T-helper 17 cell (primary cell): ENCODE results near the gene SOCS6. TPM values are rescaled to one million over a fixed set of nuclear protein-coding genes. Genes with fewer than 3 reads are reported as not detected.
A peak's percentile ranks its signal among the peaks of the same experiment; 100 is the strongest.

ENCODE experiments used
- ATAC-seq: fragments of 150-1000 bp; cut with Tn5 transposase; 2 replicates; pipeline ENCODE4 v1.10.0; 2021; ENCODE audit warnings: mild to moderate bottlenecking, moderate library complexity
- DNase-seq, 3 donors: peaks; one replicate each; pipeline versions ENCODE4 v3.0.0 to v3.0.0-alpha.2; 2020 to 2021
- H3K9me3 ChIP-seq: one replicate; pipeline ENCODE4 v1.7.0; 2013; ENCODE audit warnings: low read length, mild to moderate bottlenecking; ENCODE audit not compliant: control insufficient read depth, poor library complexity, severe bottlenecking
- H3K27ac Mint-ChIP-seq: one replicate; pipeline ENCODE4 v1.8.0; 2022; ENCODE audit warnings: mild to moderate bottlenecking, moderate library complexity, mixed read lengths
- H3K27me3 Mint-ChIP-seq: one replicate; pipeline ENCODE4 v1.8.0; 2022; ENCODE audit warnings: mixed read lengths
- H3K36me3 Mint-ChIP-seq: one replicate; pipeline ENCODE4 v1.8.0; 2022; ENCODE audit warnings: low read depth, mixed read lengths
- H3K4me1 Mint-ChIP-seq: one replicate; pipeline ENCODE4 v1.8.0; 2022; ENCODE audit warnings: mild to moderate bottlenecking, mixed read lengths
- H3K4me3 Mint-ChIP-seq: one replicate; pipeline ENCODE4 v1.8.0; 2022; ENCODE audit warnings: mild to moderate bottlenecking, moderate library complexity, mixed read lengths
- total RNA-seq, 4 donors: library from RNA in 2 of 4; stranded (reverse) in 2 of 4; gene quantifications; one replicate each; pipeline ENCODE4 v1.2.3 and lab custom pipeline; 2022 to 2026

The SOCS6 gene
- total RNA-seq, 2 donors from 2014 or later = 0.87 to 2.9 TPM

DNA sequence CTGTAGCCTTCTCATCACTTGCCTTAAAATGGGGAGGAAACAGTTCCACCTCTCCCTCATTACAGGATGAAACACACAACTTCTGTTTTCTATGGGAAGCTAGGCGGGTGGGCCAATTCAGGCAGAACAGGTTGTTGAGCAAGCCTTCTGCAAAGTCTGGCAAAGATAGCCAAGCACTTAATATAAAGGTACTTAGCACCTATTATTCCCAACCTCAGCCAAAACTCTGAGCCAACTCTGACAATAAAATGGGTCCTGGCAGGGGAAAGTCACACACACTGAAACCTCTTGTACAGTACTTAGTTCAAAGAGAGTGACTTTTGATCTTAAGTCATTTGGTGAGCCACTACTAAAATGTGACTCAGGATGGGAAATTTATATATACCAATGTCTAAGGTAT is 15.8 kb upstream of the SOCS6 start:
- no peak overlapping the region for H3K27ac Mint-ChIP-seq
- no peaks in the 10 kb centered on the region for H3K36me3 Mint-ChIP-seq
- no peaks in the 10 kb centered on the region for H3K4me1 Mint-ChIP-seq
- peaks cover 9% of the 10 kb centered on the region for H3K27me3 Mint-ChIP-seq
- H3K4me3 Mint-ChIP-seq = no peak overlapping the region
- H3K9me3 ChIP-seq = peaks cover 6% of the 10 kb centered on the region
- ATAC-seq (no peak), DNase-seq (no peak)

DNA sequence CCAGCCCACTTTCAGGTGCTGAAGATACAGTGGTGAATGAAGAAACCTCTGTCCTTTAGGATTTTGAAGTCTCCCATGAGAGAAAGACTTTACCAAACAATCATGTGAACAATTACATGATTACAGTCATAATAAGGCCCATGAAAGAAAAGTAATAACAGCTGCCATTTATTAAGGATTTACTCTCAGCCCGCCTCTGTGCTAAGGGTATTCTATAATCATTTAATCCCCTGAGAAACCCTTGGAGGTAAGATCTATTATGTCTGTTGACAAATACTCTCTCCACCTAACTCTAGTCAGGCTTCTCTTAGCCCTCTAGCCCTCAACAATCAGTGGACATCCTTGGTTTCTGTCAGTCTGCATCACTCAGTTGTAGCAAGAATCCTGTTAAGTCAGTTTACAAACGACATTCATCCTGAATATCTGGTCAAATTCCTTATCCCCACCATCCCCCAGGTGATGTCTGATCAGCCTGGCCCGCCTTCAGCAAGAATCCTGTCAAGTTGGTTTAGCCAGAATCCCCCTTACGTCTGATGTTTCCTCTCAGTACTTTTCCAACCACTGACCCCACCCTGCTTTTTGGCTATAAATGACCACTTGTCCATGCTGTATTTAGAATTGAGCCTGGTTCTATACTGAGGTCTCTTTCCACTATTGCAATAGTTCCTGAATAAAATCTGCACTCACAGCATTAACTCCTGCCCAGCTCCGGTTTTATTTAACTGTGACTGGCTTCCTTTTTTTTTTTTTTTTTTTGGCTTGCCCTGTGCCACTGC is 12.2 kb upstream of the SOCS6 start:
- Mint-ChIP-seq H3K27me3 (peaks cover 9% of the 10 kb centered on the region), H3K4me1 (no peaks in the 10 kb centered on the region), H3K36me3 (no peaks in the 10 kb centered on the region), H3K4me3 (no peak overlapping the region), H3K27ac (no peak overlapping the region)
- H3K9me3 ChIP-seq = peaks cover 3% of the 10 kb centered on the region
- no peak for ATAC-seq
- DNase-seq = no peak

DNA sequence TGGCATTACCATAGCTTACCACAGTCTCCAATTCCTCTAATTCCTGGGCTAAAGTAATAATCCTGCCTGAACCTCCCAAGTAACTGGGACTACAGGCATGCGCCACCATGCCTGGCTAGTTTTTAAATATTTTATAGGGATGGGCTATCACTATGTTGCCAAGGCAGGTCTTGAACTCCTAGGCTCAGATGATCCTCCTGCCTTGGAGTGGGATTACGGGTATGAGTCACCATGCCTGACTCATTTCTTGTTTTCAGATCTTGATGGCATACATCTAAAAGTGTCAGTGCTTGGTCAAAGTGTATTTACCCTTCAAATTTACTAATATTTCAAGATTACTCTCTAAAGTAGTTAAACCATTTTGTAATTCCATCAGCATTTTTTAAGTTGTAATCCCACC is 9.4 kb upstream of the SOCS6 start:
- peaks cover 9% of the 10 kb centered on the region for H3K27me3 Mint-ChIP-seq
- no peak overlapping the region for H3K27ac Mint-ChIP-seq
- H3K9me3 ChIP-seq = no peaks in the 10 kb centered on the region
- ATAC-seq (no peak), DNase-seq (no peak)
- H3K4me3 Mint-ChIP-seq = no peak overlapping the region
- no peaks in the 10 kb centered on the region for H3K4me1 Mint-ChIP-seq
- H3K36me3 Mint-ChIP-seq = no peaks in the 10 kb centered on the region

DNA sequence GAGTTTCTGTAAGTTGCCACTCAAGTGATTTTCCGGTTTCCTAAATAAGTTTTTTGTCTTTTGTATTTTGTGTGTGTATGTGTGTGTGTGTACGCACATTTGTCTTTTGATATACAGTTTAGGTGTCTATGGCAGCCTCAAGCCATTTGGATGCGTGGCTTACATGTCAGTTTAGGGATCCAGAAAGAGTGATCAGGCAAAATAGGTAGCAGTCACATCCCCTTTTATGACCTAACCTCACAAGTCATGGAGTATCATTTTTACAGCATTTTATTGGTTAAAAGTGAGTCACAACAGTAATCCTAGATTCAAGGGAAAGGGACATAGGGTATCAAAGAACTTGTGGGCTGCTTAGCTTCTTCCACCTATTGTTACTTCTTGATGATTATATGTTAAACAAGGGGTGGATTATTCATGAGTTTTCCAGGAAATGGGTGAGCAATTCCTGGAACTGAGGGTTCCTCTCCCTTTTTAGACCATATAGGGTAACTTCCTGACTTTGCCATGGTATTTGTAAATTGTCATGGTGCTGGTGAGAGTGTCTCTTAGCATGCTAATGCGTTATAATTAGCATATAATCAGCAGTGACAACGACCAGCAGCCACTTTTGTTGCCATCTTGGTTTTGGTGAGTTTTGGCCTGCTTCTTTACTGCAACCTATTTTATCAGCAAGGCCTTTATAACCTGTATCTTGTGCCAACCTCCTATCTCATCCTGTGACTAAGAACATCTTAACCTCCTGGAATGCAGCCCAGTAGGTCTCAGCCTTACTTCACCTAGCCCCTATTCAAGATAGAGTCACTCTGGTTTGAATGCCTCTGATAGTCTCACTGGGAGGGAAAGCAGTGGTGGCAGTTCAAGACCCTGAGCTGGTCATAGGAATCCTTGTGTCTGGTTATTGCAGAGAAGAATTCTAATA is 8.6 kb upstream of the SOCS6 start:
- no peaks in the 10 kb centered on the region for H3K9me3 ChIP-seq
- Mint-ChIP-seq H3K36me3 (no peaks in the 10 kb centered on the region), H3K27me3 (peaks cover 9% of the 10 kb centered on the region), H3K27ac (no peak overlapping the region), H3K4me1 (no peaks in the 10 kb centered on the region), H3K4me3 (no peak overlapping the region)
- ATAC-seq = no peak
- no peak for DNase-seq

DNA sequence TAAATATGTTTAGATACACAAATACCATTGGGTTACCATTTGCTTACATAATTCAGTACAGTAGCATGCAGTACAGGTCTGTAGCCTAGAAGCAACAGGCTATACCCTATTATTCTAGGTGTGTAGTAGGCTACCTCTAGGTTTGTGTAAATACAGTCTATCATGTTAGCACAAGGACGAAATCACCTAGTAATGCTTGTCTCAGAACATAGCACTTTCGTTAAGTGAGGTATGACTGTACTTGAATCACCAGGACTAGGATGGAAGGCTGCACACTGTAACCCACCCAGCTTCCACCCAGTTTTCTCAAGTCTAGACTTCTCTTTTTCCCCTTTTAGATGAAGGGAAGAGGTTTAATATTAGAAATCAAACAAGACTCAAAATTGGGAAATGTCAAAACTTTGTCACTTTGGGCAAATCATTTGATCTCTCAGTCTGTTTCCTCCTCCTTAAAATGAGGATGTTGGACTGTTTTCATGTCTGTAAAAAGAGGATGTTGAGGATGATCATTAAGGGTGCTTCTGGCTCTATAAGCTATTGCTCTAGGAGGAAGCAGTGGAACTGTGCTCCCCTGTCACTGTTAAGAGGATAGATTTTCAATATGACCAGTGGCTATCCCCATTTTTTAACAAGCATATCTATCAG is 3.7 kb upstream of the SOCS6 start:
- Mint-ChIP-seq H3K4me1 (no peaks in the 10 kb centered on the region), H3K27me3 (peaks cover 19% of the 10 kb centered on the region), H3K27ac (no peak overlapping the region), H3K4me3 (no peak overlapping the region), H3K36me3 (no peaks in the 10 kb centered on the region)
- no peaks in the 10 kb centered on the region for H3K9me3 ChIP-seq
- ATAC-seq (no peak), DNase-seq (no peak)

DNA sequence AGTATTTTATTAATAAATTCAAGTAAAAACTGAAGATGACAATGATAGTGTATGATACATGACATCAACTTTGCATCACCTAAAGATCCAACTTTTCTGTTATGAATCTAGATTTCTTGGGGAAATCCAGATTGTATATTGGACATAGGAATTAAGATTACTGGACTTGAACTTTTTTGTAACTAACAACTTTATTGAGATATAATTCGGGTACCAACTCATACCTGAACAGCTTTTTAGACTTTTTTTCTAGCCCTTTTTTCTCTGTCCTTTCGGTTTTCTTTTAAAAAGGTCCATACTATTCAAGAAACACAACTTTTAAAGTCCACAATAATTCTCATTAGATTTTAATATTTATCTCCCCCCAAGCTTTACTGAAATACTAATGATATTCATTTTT is 1.1 kb upstream of the SOCS6 start:
- no peak for DNase-seq
- ATAC-seq = no peak
- no peaks in the 10 kb centered on the region for H3K9me3 ChIP-seq
- Mint-ChIP-seq H3K36me3 (no peaks in the 10 kb centered on the region), H3K27ac (no peak overlapping the region), H3K4me3 (peak overlapping the region; percentile 63), H3K4me1 (no peaks in the 10 kb centered on the region), H3K27me3 (peaks cover 43% of the 10 kb centered on the region)

DNA sequence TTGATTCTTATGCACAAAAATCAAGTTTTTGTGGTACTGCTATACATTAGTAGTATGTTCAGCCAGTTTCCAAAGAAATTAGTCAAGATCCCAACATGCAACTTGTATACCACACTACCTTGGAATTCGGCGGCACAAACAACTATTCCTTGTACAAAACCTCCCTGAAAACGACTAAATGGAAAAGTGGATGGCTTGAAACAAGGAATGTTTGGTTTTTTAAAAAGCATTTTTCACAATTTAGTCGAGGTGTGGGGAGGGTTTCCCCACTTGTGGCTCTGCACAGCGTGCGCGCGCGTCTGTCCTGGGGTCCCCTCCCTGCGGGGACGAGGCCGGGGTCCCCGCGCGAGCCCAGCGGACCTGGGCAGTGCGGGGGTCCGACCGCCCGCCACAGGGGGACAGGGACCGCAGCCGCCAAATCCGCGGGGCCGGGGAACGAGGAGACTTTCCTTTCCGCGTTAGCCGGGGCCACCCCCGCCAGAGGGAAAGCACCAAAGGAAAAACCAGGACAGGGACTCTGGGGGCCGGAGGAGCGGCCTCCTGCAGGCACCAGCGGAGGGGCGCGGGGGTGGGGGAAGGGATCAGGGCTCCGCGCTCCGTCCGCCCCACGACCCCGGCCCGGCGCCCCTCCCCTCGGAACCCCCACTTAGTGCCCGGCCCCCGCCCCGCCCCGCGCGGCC is 534 bp upstream of the SOCS6 start:
- peak; percentile 10 for ATAC-seq
- Mint-ChIP-seq H3K27ac (no peak overlapping the region), H3K27me3 (peaks cover 49% of the 10 kb centered on the region), H3K36me3 (no peaks in the 10 kb centered on the region), H3K4me1 (no peaks in the 10 kb centered on the region), H3K4me3 (peak overlapping the region; percentile 63)
- H3K9me3 ChIP-seq = no peaks in the 10 kb centered on the region
- no peak for DNase-seq

DNA sequence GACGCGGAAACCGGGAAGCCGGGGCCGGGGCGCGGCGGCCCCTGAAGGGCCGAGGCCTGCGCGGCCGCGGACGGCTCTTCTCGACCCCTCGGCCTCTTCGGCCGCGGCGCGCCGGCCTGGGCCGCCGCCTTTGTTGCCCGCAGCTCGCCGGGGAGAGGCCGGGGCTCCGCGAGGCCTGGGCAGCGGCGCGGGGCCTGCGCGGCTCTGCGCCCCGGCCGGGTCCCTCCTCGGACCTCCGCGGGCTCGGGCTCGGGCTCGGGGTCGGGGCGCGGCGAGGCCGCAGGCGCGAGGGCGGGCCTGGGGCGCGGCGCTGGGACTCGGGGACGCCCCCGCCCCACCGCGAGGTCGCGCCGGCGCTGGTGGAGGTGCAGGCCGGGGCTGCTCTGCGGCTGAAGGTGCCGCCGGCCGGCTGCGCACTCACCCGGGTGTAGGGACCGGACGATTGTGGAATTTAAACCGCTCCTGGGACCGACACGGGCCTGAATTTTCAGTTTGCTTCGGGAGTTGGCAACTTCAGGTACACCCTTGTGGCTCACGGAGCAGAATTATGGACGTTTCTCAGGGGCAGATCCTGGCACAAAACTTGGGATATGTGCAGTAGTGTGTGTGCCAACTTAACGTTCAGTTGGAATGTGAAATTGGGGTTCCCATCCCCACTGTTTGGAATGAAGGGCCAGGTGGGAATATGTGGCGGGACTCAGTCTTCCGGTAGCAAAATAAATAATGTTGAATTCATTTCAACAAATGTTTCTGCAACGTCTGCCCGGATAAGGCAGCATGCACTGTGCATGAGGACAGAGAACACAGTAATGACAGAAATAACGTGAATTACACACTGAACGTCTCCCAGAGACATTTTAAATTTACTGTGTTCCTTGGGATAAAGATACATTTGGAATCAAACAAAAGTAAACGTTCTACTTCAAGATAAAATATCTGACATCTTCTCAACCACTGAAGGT is 787 bp downstream of the SOCS6 start:
- H3K9me3 ChIP-seq = no peaks in the 10 kb centered on the region
- peaks cover 54% of the 10 kb centered on the region for H3K27me3 Mint-ChIP-seq
- no peak for DNase-seq
- H3K27ac Mint-ChIP-seq = no peak overlapping the region
- peak overlapping the region; percentile 87 for H3K4me3 Mint-ChIP-seq
- no peaks in the 10 kb centered on the region for H3K4me1 Mint-ChIP-seq
- peak; percentile 38 for ATAC-seq
- H3K36me3 Mint-ChIP-seq = no peaks in the 10 kb centered on the region

DNA sequence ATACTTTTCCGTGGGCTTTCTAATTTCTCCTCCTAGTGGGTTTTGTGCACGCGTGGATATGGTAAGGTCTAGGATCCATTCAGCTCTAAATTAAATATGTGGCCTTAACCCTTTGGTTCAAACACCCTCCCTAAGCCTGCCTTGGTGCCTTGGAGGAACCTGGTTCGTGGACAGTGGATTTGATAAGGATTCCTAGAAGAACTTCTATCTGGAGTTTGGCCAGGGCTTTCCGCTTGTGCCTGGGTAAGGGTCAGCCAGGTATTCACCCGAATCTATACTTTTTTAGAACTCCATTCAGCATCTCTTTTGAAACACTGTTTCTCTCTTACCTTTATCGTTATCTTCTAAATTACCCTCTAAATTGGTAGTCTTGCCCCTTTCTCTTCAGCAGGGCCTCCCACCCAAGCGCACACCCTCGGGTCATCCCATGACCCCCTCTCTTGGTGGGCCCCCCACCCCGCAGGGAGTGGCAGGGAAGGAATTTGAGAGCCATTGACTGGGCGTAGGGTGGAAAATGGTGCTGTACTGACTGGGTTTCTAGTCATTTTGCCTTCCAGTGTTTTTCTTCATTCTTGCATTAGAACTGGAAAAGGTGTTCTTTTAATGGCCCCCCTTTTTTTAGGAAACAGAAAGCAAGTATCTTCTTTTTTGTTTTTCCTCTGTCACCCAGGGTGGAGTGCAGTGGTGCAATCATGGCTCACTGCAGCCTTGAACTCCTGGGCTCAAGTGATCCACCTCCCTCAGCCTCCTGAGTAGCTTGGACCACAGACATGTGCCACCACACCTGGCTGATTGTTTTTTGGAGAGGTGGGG is 1.8 kb downstream of the SOCS6 start:
- H3K4me1 Mint-ChIP-seq = no peaks in the 10 kb centered on the region
- ATAC-seq (no peak), DNase-seq (no peak)
- H3K27me3 Mint-ChIP-seq = peaks cover 57% of the 10 kb centered on the region
- H3K4me3 Mint-ChIP-seq = peak overlapping the region; percentile 87
- no peak overlapping the region for H3K27ac Mint-ChIP-seq
- no peaks in the 10 kb centered on the region for H3K9me3 ChIP-seq
- no peaks in the 10 kb centered on the region for H3K36me3 Mint-ChIP-seq

DNA sequence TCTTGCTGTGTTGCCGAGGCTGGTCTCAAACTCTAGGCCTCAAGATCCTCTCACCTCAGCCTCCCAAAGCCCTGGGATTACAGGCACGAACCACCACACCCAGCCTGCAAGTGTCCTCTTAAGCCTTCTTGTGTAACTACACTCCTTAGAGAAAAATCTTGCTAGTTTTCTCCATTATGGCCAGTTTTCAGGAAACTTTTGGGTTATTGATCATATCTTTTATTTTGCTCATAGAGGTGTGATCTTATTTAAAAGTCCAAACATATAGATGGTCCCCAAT is 2.4 kb downstream of the SOCS6 start:
- no peak overlapping the region for H3K27ac Mint-ChIP-seq
- ATAC-seq (no peak), DNase-seq (no peak)
- H3K4me3 Mint-ChIP-seq = no peak overlapping the region
- H3K27me3 Mint-ChIP-seq = peaks cover 57% of the 10 kb centered on the region
- H3K9me3 ChIP-seq = no peaks in the 10 kb centered on the region
- H3K4me1 Mint-ChIP-seq = no peaks in the 10 kb centered on the region
- H3K36me3 Mint-ChIP-seq = no peaks in the 10 kb centered on the region

DNA sequence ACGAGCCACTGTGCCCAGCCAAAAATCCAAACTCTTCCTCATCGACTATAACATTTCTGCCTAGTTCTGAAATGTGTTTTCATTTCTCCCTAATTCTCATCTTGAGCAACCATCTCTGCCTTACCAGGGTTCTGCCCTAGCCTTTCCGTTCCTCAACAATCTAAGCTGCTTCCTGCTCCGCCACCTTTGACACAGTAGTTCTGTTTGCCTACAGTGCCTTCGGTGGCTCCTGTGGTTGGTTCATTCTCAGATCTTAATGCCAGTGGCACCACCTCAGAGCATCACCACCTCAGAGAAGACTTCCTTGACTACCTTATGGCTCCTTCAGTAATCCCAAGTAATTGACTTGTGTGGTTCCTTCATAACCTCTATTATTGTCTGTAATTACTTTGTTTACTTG is 3.8 kb downstream of the SOCS6 start:
- no peaks in the 10 kb centered on the region for H3K4me1 Mint-ChIP-seq

DNA sequence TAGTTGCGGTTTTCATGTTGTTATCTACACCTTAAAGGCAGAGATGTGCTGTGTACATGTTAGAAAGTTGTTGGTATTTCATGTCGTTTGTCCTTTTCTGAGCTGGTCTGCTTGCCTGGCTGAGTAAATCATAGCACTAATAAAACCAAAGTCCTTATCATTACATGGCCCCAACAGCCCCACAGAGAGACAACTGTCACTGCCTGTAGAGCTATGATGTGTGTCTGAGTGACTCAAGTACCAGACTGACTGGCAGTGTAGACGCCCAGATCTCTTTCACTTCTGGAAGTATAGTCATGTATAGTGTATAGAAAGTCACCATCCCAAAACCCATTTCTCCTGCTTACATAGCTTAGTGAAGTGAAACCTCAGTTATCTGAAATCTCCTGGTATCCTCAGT is 4.3 kb downstream of the SOCS6 start:
- DNase-seq (no peak), ATAC-seq (no peak)
- H3K9me3 ChIP-seq = no peaks in the 10 kb centered on the region
- H3K27me3 Mint-ChIP-seq = peaks cover 52% of the 10 kb centered on the region
- H3K4me1 Mint-ChIP-seq = no peaks in the 10 kb centered on the region
- H3K4me3 Mint-ChIP-seq = no peak overlapping the region
- no peaks in the 10 kb centered on the region for H3K36me3 Mint-ChIP-seq
- H3K27ac Mint-ChIP-seq = no peak overlapping the region

More for the DNA sequence above, 3.8 kb downstream of the SOCS6 start:
- Mint-ChIP-seq H3K27ac (no peak overlapping the region), H3K4me3 (no peak overlapping the region), H3K27me3 (peaks cover 56% of the 10 kb centered on the region), H3K36me3 (no peaks in the 10 kb centered on the region)
- ATAC-seq = no peak
- no peaks in the 10 kb centered on the region for H3K9me3 ChIP-seq
- no peak for DNase-seq
